Neural crest cell (in vitro differentiated cells): ENCODE data around the gene CHST13. TPM values are rescaled to one million over a fixed set of nuclear protein-coding genes. Genes with fewer than 3 reads are reported as not detected.

Source experiments
- DNase-seq: peaks from one replicate; pipeline ENCODE4 v3.0.0; 2021; ENCODE audit warnings: low read depth, mixed read lengths, low spot score
- H3K27ac Mint-ChIP-seq: one replicate; pipeline ENCODE4 v1.8.0; 2021; ENCODE audit warnings: mild to moderate bottlenecking, mixed read lengths; ENCODE audit not compliant: unreplicated experiment
- H3K27me3 Mint-ChIP-seq: 2 replicates; pipeline ENCODE4 v1.8.0; 2021; ENCODE audit warnings: low read depth, mild to moderate bottlenecking, mixed read lengths
- H3K36me3 Mint-ChIP-seq: 2 replicates; pipeline ENCODE4 v1.8.0; 2021; ENCODE audit warnings: low read depth, mild to moderate bottlenecking, mixed read lengths
- H3K4me1 Mint-ChIP-seq: 2 replicates; pipeline ENCODE4 v1.8.0; 2021; ENCODE audit warnings: mixed read lengths
- H3K4me3 Mint-ChIP-seq: one replicate; pipeline ENCODE4 v1.8.0; 2021; ENCODE audit warnings: mild to moderate bottlenecking, mixed read lengths
- H3K9me3 Mint-ChIP-seq: 2 replicates; pipeline ENCODE4 v1.8.0; 2021; ENCODE audit warnings: mixed read lengths
- total RNA-seq: library from RNA; stranded (reverse); gene quantifications from 2 replicates; pipeline ENCODE4 v1.2.1, GENCODE V29; 2021
- TF ChIP-seq, protein P1 (sequence below): fragments of 200-600 bp; sonication (generic); conservative IDR thresholded peaks from 2 replicates; pipeline ENCODE4 v1.5.0; 2021; ENCODE audit warnings: antibody characterized with exemption, mild to moderate bottlenecking

The CHST13 gene
- total RNA-seq, 1 donor from 2014 or later: 0.19 TPM

DNA sequence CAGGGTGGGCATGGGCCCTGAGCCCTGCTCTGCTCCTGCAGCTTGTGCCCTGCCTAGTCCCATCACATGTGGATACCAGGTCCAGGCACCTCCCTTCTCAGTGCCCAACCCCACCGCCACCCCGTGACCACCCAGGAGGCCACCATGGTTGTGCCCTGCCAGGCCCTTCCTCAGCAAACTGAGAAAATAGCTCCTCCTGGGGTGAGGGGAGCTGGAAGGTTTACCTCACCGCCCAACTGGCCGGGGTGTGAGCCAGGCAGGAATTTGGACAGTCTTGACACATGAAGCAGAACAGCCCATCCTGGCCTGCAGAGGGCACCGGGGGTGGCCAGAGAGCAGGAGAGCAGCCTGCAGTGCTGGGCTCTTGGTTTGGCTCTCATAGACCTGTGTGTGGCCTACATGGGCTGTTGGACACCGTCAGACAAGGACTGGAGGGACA lies 46.2 kb downstream of the CHST13 start:
- Mint-ChIP-seq H3K36me3 (no peaks in the 10 kb centered on the region), H3K4me3 (no peak overlapping the region), H3K27me3 (no peaks in the 10 kb centered on the region)

DNA sequence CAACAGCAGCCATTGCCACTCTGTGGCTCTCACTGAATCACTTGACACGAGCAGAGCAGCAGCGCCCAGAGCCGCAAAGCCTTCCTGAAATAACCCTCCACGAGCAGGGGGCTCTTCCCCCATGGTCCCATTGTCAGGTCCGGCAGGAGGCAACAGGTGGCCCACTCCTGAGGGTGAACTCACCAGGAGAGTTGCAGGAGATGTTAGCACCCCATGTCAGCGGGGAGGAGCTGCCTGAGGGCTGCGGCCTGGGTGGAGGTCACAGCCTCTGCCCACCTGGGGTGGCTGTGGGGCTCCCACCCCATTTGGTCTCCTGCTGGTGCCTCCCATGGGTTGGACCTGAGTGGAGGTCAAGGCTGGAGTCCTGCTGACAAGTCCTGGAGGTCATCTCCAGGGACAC lies 47.1 kb downstream of the CHST13 start:
- Mint-ChIP-seq H3K27ac (no peak overlapping the region), H3K4me1 (peaks cover 3% of the 10 kb centered on the region), H3K36me3 (no peaks in the 10 kb centered on the region), H3K4me3 (no peak overlapping the region), H3K27me3 (no peaks in the 10 kb centered on the region), H3K9me3 (no peaks in the 10 kb centered on the region)
- no peak for DNase-seq
- TF ChIP-seq, protein P1, sequence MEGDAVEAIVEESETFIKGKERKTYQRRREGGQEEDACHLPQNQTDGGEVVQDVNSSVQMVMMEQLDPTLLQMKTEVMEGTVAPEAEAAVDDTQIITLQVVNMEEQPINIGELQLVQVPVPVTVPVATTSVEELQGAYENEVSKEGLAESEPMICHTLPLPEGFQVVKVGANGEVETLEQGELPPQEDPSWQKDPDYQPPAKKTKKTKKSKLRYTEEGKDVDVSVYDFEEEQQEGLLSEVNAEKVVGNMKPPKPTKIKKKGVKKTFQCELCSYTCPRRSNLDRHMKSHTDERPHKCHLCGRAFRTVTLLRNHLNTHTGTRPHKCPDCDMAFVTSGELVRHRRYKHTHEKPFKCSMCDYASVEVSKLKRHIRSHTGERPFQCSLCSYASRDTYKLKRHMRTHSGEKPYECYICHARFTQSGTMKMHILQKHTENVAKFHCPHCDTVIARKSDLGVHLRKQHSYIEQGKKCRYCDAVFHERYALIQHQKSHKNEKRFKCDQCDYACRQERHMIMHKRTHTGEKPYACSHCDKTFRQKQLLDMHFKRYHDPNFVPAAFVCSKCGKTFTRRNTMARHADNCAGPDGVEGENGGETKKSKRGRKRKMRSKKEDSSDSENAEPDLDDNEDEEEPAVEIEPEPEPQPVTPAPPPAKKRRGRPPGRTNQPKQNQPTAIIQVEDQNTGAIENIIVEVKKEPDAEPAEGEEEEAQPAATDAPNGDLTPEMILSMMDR: no peak

More for the DNA sequence above, 46.2 kb downstream of the CHST13 start:
- DNase-seq: no peak
- TF ChIP-seq, protein P1: no peak
- no peak overlapping the region for H3K27ac Mint-ChIP-seq
- H3K9me3 Mint-ChIP-seq: no peaks in the 10 kb centered on the region
- peaks cover 3% of the 10 kb centered on the region for H3K4me1 Mint-ChIP-seq

DNA sequence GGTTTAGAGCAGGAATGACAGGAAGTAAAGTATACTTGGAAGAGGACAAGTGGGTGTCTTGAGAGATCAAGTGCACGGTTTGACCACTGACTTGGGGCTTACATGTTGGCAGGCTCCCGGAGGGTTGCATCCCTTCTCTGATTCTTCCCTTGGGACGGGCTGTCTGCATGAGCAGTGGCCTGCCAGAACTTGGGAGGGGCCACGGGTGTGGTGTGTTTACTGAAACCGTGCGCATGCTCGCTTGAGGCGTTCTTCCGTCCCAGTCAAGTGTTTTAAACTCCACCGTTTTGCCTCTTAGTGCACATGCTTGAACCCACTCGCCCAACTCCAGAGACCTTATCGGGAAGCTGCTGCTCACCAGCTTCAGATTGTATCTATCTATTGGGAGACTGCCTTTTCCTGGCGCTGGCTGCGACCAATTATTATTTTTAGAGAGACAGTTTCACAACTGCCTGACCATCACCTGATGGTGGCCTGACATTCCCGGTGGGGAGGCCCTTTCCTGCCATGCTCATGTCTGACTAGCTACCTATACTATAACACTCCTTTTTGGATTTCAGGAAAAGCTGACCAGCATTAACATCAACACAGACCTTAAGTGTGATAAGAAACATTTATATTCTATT lies 49.6 kb downstream of the CHST13 start:
- no peaks in the 10 kb centered on the region for H3K27me3 Mint-ChIP-seq
- no peak overlapping the region for H3K4me3 Mint-ChIP-seq
- TF ChIP-seq, protein P1: no peak
- no peaks in the 10 kb centered on the region for H3K9me3 Mint-ChIP-seq
- no peak overlapping the region for H3K27ac Mint-ChIP-seq
- no peak for DNase-seq
- peaks cover under 1% of the 10 kb centered on the region for H3K4me1 Mint-ChIP-seq
- no peaks in the 10 kb centered on the region for H3K36me3 Mint-ChIP-seq

DNA sequence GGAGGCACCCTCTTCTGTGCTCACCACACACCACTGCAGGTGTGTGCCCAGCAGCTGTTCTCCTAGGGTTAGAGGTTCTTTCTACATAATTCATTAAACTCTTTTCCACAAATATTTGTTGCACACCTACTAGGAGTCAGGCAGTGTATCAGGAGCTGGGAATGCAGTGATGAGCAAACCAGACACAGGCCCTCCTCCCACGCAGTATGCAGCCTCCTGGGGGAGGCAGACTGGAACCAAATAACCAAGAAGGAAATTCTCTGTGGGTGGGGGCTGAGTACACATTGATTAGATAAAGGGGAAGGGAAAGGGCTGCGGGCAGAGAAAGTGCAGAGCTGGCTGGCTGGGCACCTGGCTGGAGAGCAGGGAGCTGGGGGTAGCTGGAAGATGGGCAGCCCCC lies 53.3 kb downstream of the CHST13 start:
- H3K4me3 Mint-ChIP-seq: no peak overlapping the region
- H3K9me3 Mint-ChIP-seq: peaks cover 1% of the 10 kb centered on the region
- TF ChIP-seq, protein P1: no peak
- H3K4me1 Mint-ChIP-seq: no peaks in the 10 kb centered on the region
- H3K36me3 Mint-ChIP-seq: no peaks in the 10 kb centered on the region
- DNase-seq: no peak
- H3K27ac Mint-ChIP-seq: no peak overlapping the region
- no peaks in the 10 kb centered on the region for H3K27me3 Mint-ChIP-seq

DNA sequence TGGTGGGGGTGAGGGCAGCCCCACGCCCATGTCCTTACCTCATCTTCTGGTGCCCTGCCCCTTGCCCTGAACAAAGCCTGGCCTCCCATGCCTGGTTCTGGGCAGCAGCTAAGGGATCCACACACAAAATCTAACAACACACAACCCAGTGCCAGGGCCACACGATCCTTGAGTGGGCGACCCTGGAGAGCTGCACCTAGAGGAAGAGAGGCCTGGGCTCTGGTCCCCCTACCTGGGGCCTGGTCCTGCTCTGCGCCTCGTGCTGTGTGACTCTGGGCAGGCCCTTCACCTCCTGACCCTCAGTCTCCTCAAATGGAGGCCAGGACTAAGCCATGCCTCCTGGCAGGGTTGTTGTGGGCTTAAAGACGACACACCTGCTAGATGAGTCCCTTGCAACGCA lies 54.7 kb downstream of the CHST13 start:
- Mint-ChIP-seq H3K36me3 (no peaks in the 10 kb centered on the region), H3K4me1 (no peaks in the 10 kb centered on the region), H3K27ac (no peak overlapping the region), H3K9me3 (peaks cover 2% of the 10 kb centered on the region), H3K27me3 (no peaks in the 10 kb centered on the region), H3K4me3 (no peak overlapping the region)
- no peak for DNase-seq
- TF ChIP-seq, protein P1: no peak
